GM19025 (cell line): ENCODE data around the gene RANBP1.

ENCODE experiments used
- ATAC-seq: cut with Tn5 transposase; IDR thresholded peaks from one replicate; pipeline ENCODE4 v1.9.1; 2021; ENCODE audit warnings: mild to moderate bottlenecking, low read depth, moderate library complexity; ENCODE audit not compliant: unreplicated experiment

RANBP1 gene

GRCh38 chr22:20166703-20167102, 50.8 kb downstream of the RANBP1 start:
- ATAC-seq: no peak

GRCh38 chr22:20167643-20168322, 51.9 kb downstream of the RANBP1 start:
- ATAC-seq: no peak

GRCh38 chr22:20169253-20169822, 53.4 kb downstream of the RANBP1 start:
- no peak for ATAC-seq

- no peak for ATAC-seq
These were observed 54.3 kb downstream of the RANBP1 start for GRCh38 chr22:20170170-20170569.

GRCh38 chr22:20171288-20172140, 55.6 kb downstream of the RANBP1 start:
- ATAC-seq: no peak

GRCh38 chr22:20172141-20172613, 56.3 kb downstream of the RANBP1 start:
- no peak for ATAC-seq

GRCh38 chr22:20173246-20173645, 57.3 kb downstream of the RANBP1 start:
- ATAC-seq: no peak

GRCh38 chr22:20173772-20174171, 57.9 kb downstream of the RANBP1 start:
- ATAC-seq: no peak

GRCh38 chr22:20174785-20175596, 59.1 kb downstream of the RANBP1 start:
- ATAC-seq: no peak

- no peak for ATAC-seq
These were observed 59.6 kb downstream of the RANBP1 start for GRCh38 chr22:20175597-20175900.

- no peak for ATAC-seq
These were observed 60.6 kb downstream of the RANBP1 start for GRCh38 chr22:20176421-20177085.
